ENCODE measurements around the gene UGT2B15. TPM values are rescaled to one million over a fixed set of nuclear protein-coding genes. Genes with fewer than 3 reads are reported as not detected.
"Not testable (repeated sequence)": the region's sequence is repeated elsewhere in the genome, so short reads cannot be mapped to it uniquely, and the experiment has no call there.

Gene UGT2B15
- total RNA-seq, 2 donors from 2014 or later, result 50.8 to 69.8 TPM

- no peak for TF ChIP-seq CTCF (IDR thresholded peaks at IDR 0.05)
- DNase-seq, result no peak
- H3K27ac ChIP-seq, result no peak overlapping the region
- no peaks in the 10 kb centered on the region for H3K4me1 ChIP-seq
- no peaks in the 10 kb centered on the region for H3K36me3 ChIP-seq
- H3K9ac ChIP-seq (ENCODE audit: low read depth in 2 of 2, low read length in 2 of 2), result no peak overlapping the region
- no peaks in the 10 kb centered on the region for H3K9me3 ChIP-seq
- intact Hi-C loops (cut with DNase I), result no loop called here
- no peak overlapping the region for H3K4me3 ChIP-seq
- H3K27me3 ChIP-seq, result no peaks in the 10 kb centered on the region
These were observed 38.1 kb upstream of the UGT2B15 start for GRCh38 chr4:68708566-68708965.

- H3K27ac ChIP-seq; H3K9ac ChIP-seq (ENCODE audit: low read depth in 2 of 2, low read length in 2 of 2); H3K36me3 ChIP-seq; DNase-seq; H3K4me3 ChIP-seq; intact Hi-C loops (cut with DNase I); H3K27me3 ChIP-seq; H3K4me1 ChIP-seq; H3K9me3 ChIP-seq: not testable (repeated sequence)
These were observed 32.7 kb upstream of the UGT2B15 start for GRCh38 chr4:68703168-68703567.

GRCh38 chr4:68700152-68700551 is 29.7 kb upstream of the UGT2B15 start:
- H3K4me3 ChIP-seq, result no peak overlapping the region
- no peaks in the 10 kb centered on the region for H3K27me3 ChIP-seq
- H3K27ac ChIP-seq, result no peak overlapping the region
- H3K36me3 ChIP-seq, result no peaks in the 10 kb centered on the region
- no peak overlapping the region for H3K9ac ChIP-seq (ENCODE audit: low read depth in 2 of 2, low read length in 2 of 2)
- DNase-seq, result no peak
- no peaks in the 10 kb centered on the region for H3K9me3 ChIP-seq
- no peak for TF ChIP-seq CTCF (IDR thresholded peaks at IDR 0.05)
- peaks cover 3% of the 10 kb centered on the region for H3K4me1 ChIP-seq
- intact Hi-C loops (cut with DNase I), result no loop called here

GRCh38 chr4:68693325-68694075 is 23.0 kb upstream of the UGT2B15 start:
- Histone ChIP-seq H3K36me3 (no peaks in the 10 kb centered on the region), H3K4me1 (no peaks in the 10 kb centered on the region), H3K9ac (ENCODE audit: low read depth in 2 of 2, low read length in 2 of 2) (no peak overlapping the region), H3K27ac (no peak overlapping the region), H3K27me3 (no peaks in the 10 kb centered on the region), H3K9me3 (no peaks in the 10 kb centered on the region), H3K4me3 (no peak overlapping the region)
- intact Hi-C loops (cut with DNase I), result no loop called here
- no peak for DNase-seq
- no peak for TF ChIP-seq CTCF (IDR thresholded peaks at IDR 0.05)

GRCh38 chr4:68691186-68691585 is 20.7 kb upstream of the UGT2B15 start:
- DNase-seq, result no peak
- no peak for TF ChIP-seq CTCF (IDR thresholded peaks at IDR 0.05)
- no peaks in the 10 kb centered on the region for H3K9me3 ChIP-seq
- no peak overlapping the region for H3K4me3 ChIP-seq
- intact Hi-C loops (cut with DNase I), result no loop called here
- H3K27me3 ChIP-seq, result no peaks in the 10 kb centered on the region
- H3K9ac ChIP-seq (ENCODE audit: low read depth in 2 of 2, low read length in 2 of 2), result no peak overlapping the region
- H3K4me1 ChIP-seq, result no peaks in the 10 kb centered on the region
- H3K36me3 ChIP-seq, result no peaks in the 10 kb centered on the region
- H3K27ac ChIP-seq, result no peak overlapping the region

- DNase-seq, result no peak
- intact Hi-C loops (cut with DNase I), result no loop called here
- Histone ChIP-seq H3K9ac (ENCODE audit: low read depth in 2 of 2, low read length in 2 of 2) (no peak overlapping the region), H3K4me3 (no peak overlapping the region), H3K27ac (no peak overlapping the region), H3K27me3 (no peaks in the 10 kb centered on the region), H3K4me1 (no peaks in the 10 kb centered on the region), H3K36me3 (no peaks in the 10 kb centered on the region), H3K9me3 (no peaks in the 10 kb centered on the region)
- no peak for TF ChIP-seq CTCF (IDR thresholded peaks at IDR 0.05)
These were observed 12.6 kb upstream of the UGT2B15 start for GRCh38 chr4:68683034-68683433.

GRCh38 chr4:68681298-68681697 is 10.8 kb upstream of the UGT2B15 start:
- H3K9me3 ChIP-seq; DNase-seq; H3K27me3 ChIP-seq; H3K9ac ChIP-seq (ENCODE audit: low read depth in 2 of 2, low read length in 2 of 2); H3K27ac ChIP-seq; H3K4me3 ChIP-seq; intact Hi-C loops (cut with DNase I); H3K4me1 ChIP-seq; H3K36me3 ChIP-seq: not testable (repeated sequence)

Measured in colonic mucosa (tissue), 4 donors.